Naive thymus-derived CD8-positive, alpha-beta T cell (primary cell): ENCODE data around the gene CDK11B. TPM values are rescaled to one million over a fixed set of nuclear protein-coding genes. Genes with fewer than 3 reads are reported as not detected.

Source experiments
- ATAC-seq, 2 donors: fragments of 150-1000 bp; cut with Tn5 transposase in 1 of 2; sonication (Bioruptor Pico), chemical (Tn5 transposase) in 1 of 2; 1 replicate in 1 of 2; 2 replicates in 1 of 2; pipeline ENCODE4 v1.10.0; 2021; ENCODE audit warnings: mild to moderate bottlenecking in 2 of 2, moderate library complexity in 2 of 2
- POLR2A ChIA-PET: fragments of 350-600 bp; sonication (Branson Sonifier 250); formaldehyde crosslinking; loops from one replicate; lab custom pipeline; 2021; ENCODE audit warnings: antibody characterized with exemption; lab: Charles Lee
- DNase-seq, 10 donors: peaks; one replicate each; pipeline versions ENCODE4 v3.0.0 to v3.0.0-alpha.2; 2020 to 2022
- H3K27ac Mint-ChIP-seq, 10 donors: one replicate each; pipeline ENCODE4 v1.8.0; 2020 to 2022; ENCODE audit warnings: mild to moderate bottlenecking in 10 of 10, mixed read lengths in 10 of 10, moderate library complexity in 4 of 10, inconsistent platforms in 1 of 10
- H3K27me3 Mint-ChIP-seq, 5 donors: one replicate each; pipeline ENCODE4 v1.8.0; 2021 to 2022; ENCODE audit warnings: mixed read lengths in 5 of 5
- H3K36me3 Mint-ChIP-seq, 3 donors: one replicate each; pipeline ENCODE4 v1.8.0; 2020 to 2022; ENCODE audit warnings: mixed read lengths in 3 of 3, mild to moderate bottlenecking in 2 of 3, inconsistent platforms in 1 of 3
- H3K4me1 Mint-ChIP-seq, 4 donors: one replicate each; pipeline ENCODE4 v1.8.0; 2021 to 2022; ENCODE audit warnings: mixed read lengths in 4 of 4
- H3K4me3 Mint-ChIP-seq, 10 donors: one replicate each; pipeline ENCODE4 v1.8.0; 2020 to 2022; ENCODE audit warnings: mild to moderate bottlenecking in 10 of 10, mixed read lengths in 10 of 10, moderate library complexity in 6 of 10, inconsistent platforms in 1 of 10
- H3K9me3 Mint-ChIP-seq, 9 donors: one replicate each; pipeline ENCODE4 v1.8.0; 2020 to 2022; ENCODE audit warnings: mixed read lengths in 9 of 9, mild to moderate bottlenecking in 3 of 9, inconsistent platforms in 1 of 9, moderate library complexity in 1 of 9
- polyA plus RNA-seq, 3 donors: library from polyadenylated mRNA; unstranded; fragments of 300-500 nt; fragmentation: Illumina TruSeq; gene quantifications; one replicate each; pipeline ENCODE4 v1.2.3, GENCODE V29; 2021
- total RNA-seq, 8 experiments: library from RNA in 2 of 8; stranded (reverse) in 2 of 8; gene quantifications; one replicate each; pipeline ENCODE4 v1.2.3 and lab custom pipeline; 2021 to 2026

Gene CDK11B
- total and polyA plus RNA-seq, 5 experiments from 2014 or later: 11.8 to 44.3 (median 19.7) TPM

GRCh38 chr1:1614954-1615255 lies 43.9 kb downstream of the CDK11B start:
- peak overlapping the region; percentile 94 to 100 (median 99) for H3K27ac Mint-ChIP-seq
- POLR2A ChIA-PET: interaction anchor here (0.6 to 9.7 kb wide), 19 partner anchors 8 to 282 kb away, joined by 3 to 246 read pairs (median 8); partner anchors contain the start of genes AURKAIP1, CCNL2, FNDC10 and MMP23B
- ATAC-seq: peak; percentile 2 to 9
- no peaks in the 10 kb centered on the region for H3K36me3 Mint-ChIP-seq
- H3K9me3 Mint-ChIP-seq: no peaks in the 10 kb centered on the region
- peak overlapping the region; percentile 92 to 99 (median 97) for H3K4me3 Mint-ChIP-seq
- no peak for DNase-seq
- H3K27me3 Mint-ChIP-seq: no peaks in the 10 kb centered on the region
- peaks cover 8 to 33% (median 31%) of the 10 kb centered on the region in 4 donors for H3K4me1 Mint-ChIP-seq

DNA sequence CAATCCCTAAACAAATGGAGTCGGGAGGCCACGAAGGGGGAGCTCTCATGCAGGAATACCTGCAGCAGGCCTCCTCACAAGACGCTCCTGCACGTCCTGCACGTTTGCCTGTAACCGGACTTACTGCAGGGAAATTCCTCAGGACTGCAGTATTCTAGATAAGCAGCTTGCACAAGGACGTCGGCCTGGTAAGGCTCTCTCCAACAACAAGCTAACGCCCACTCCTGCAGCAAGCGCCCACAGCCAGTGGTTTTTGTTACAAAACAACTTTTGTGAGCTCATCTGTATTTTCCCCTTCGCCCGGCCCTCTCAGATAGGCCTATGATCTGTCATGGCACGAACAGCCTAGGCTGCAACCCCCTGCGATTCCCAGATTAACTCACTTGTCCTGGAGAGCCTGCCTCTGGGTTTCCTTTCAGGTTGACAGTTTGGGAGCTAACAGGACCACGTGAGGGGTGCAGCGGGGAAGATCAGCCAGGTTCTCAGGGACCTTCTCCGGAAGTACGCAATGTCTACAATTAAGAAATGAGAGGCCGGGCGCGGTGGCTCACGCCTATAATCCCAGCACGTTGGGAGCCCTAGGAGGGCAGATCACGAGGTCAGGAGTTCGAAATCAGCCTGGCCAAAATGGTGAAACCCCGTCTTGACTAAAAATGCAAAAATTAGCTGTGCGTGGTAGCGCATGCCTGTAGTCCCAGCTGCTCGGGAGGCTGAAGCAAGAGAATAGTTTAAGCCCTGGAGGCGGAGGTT lies 44.4 kb downstream of the CDK11B start:
- peak in 9 of 10 donors; percentile 47 to 86 (median 71) for DNase-seq
- no peaks in the 10 kb centered on the region for H3K27me3 Mint-ChIP-seq
- POLR2A ChIA-PET: interaction anchor here (0.6 to 9.7 kb wide), 21 partner anchors 7 to 282 kb away, joined by 3 to 246 read pairs (median 6); partner anchors contain the start of genes AURKAIP1, CCNL2, FNDC10 and MMP23B
- peak; percentile 39 to 42 for ATAC-seq
- H3K9me3 Mint-ChIP-seq: no peaks in the 10 kb centered on the region
- H3K4me1 Mint-ChIP-seq: peaks cover 8 to 33% (median 31%) of the 10 kb centered on the region in 4 donors
- peak overlapping the region; percentile 92 to 99 (median 97) for H3K4me3 Mint-ChIP-seq
- peak overlapping the region; percentile 94 to 100 (median 99) for H3K27ac Mint-ChIP-seq
- no peaks in the 10 kb centered on the region for H3K36me3 Mint-ChIP-seq

- no peaks in the 10 kb centered on the region for H3K27me3 Mint-ChIP-seq
- H3K27ac Mint-ChIP-seq: peak overlapping the region; percentile 94 to 100 (median 99)
- POLR2A ChIA-PET: interaction anchor here (0.8 to 9.7 kb wide), 13 partner anchors 11 to 238 kb away, joined by 3 to 246 read pairs (median 8); partner anchors contain the start of genes AURKAIP1, CCNL2, FNDC10 and MMP23B
- H3K4me1 Mint-ChIP-seq: peaks cover 8 to 33% (median 31%) of the 10 kb centered on the region in 4 donors
- peak overlapping the region; percentile 92 to 99 (median 97) for H3K4me3 Mint-ChIP-seq
- no peaks in the 10 kb centered on the region for H3K9me3 Mint-ChIP-seq
- ATAC-seq (no peak), DNase-seq (no peak)
- no peaks in the 10 kb centered on the region for H3K36me3 Mint-ChIP-seq
Observed at GRCh38 chr1:1613509-1614082, 45.2 kb downstream of the CDK11B start.

DNA sequence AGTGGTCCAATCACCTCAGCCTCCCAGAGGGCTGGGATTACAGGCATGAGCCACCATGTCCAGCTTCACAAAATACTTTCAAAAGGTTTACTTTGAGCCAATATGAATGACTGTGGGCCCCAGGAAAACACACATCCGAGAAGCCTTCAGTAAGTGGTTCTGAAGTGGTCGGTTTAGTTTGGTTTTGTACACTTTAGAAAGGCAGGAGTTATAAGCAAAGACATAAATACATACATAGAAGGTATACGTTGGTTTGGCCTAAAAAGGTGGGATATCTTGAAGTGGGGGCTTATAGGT lies 46.8 kb downstream of the CDK11B start:
- DNase-seq (no peak), ATAC-seq (no peak)
- Mint-ChIP-seq H3K27me3 (no peaks in the 10 kb centered on the region), H3K9me3 (no peaks in the 10 kb centered on the region), H3K36me3 (no peaks in the 10 kb centered on the region), H3K4me1 (peaks cover 9 to 33% (median 30%) of the 10 kb centered on the region in 4 donors), H3K4me3 (peak overlapping the region in 5 of 10 donors; percentile 2 to 33 (median 8)), H3K27ac (peak overlapping the region in 9 of 10 donors; percentile 14 to 88 (median 45))
- POLR2A ChIA-PET: interaction anchor here (0.7 to 9.7 kb wide), 3 partner anchors 9 to 33 kb away, joined by 5 to 246 read pairs (median 43); partner anchors contain the start of gene MMP23B

GRCh38 chr1:1610796-1611195 lies 48.0 kb downstream of the CDK11B start:
- Mint-ChIP-seq H3K27ac (peak overlapping the region in 7 of 10 donors; percentile 8 to 79 (median 48)), H3K27me3 (no peaks in the 10 kb centered on the region), H3K9me3 (no peaks in the 10 kb centered on the region), H3K4me3 (no peak overlapping the region), H3K4me1 (peaks cover 13 to 37% (median 31%) of the 10 kb centered on the region in 4 donors), H3K36me3 (no peaks in the 10 kb centered on the region)
- ATAC-seq (no peak), DNase-seq (no peak)
- POLR2A ChIA-PET: interaction anchor here (0.7 to 6.1 kb wide), 5 partner anchors 8 to 178 kb away, joined by 3 to 43 read pairs (median 4); no protein-coding TSS in a partner anchor

DNA sequence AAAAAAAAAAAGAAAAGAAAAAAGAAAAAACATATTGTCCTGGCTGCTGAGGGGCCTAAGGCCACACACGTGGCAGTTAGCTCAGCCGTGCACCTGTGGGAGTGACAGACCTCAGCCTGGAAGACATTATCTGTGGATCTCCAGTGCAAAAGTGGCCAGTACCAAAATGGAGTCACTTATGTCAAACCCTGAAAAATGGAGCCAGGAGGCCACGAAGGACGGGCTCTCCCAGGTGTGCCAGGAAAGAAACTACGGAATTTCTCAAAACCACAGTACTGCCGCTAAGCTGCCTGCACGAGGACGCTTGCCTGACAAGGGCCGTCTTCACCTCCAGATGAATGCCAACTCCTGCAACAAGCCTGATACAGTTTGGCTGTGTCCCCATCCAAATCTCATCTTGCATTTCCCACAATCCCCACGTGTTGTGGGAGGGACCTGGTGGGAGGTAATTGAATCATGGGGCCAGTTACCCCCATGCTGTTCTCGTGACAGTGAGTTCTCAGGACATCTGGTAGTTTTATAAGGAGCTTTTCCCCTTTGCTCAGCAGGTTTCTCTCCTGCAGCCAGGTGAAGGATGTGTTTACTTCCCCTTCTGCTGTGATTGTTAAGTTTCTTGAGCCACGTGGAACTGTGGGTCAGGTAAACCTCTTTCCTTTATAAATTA lies 48.9 kb downstream of the CDK11B start:
- H3K27ac Mint-ChIP-seq: peak overlapping the region in 3 of 10 donors; percentile 8 to 37 (median 36)
- ATAC-seq (no peak), DNase-seq (no peak)
- no peaks in the 10 kb centered on the region for H3K9me3 Mint-ChIP-seq
- no peak overlapping the region for H3K4me3 Mint-ChIP-seq
- H3K27me3 Mint-ChIP-seq: no peaks in the 10 kb centered on the region
- POLR2A ChIA-PET: interaction anchor here (0.7 to 1.4 kb wide), 4 partner anchors 19 to 59 kb away, joined by 3 to 6 read pairs (median 4); no protein-coding TSS in a partner anchor
- H3K4me1 Mint-ChIP-seq: peaks cover 13 to 36% (median 31%) of the 10 kb centered on the region in 4 donors
- no peaks in the 10 kb centered on the region for H3K36me3 Mint-ChIP-seq

DNA sequence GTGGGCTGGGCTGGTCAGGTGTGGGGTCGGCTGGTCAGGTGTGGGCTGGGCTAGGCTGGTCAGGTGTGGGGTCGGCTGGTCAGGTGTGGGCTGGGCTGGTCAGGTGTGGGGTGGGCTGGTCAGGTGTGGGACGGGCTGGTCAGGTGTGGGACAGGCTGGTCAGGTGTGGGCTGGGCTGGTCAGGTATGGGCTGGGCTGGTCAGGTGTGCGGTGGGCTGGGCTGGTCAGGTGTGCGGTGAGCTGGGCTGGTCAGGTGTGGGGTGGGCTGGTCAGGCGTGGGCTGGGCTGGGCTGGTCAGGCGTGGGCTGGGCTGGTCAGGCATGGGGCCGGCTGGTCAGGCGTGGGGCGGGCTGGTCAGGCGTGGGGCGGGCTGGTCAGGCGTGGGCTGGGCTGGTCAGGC lies 52.6 kb downstream of the CDK11B start:
- POLR2A ChIA-PET: interaction anchor here (1.5 to 2.8 kb wide), 4 partner anchors 8 to 28 kb away, joined by 5 to 18 read pairs (median 14); partner anchors contain the start of gene MIB2
- Mint-ChIP-seq H3K4me3 (no peak overlapping the region), H3K36me3 (no peaks in the 10 kb centered on the region), H3K9me3 (no peaks in the 10 kb centered on the region), H3K27me3 (no peaks in the 10 kb centered on the region), H3K27ac (no peak overlapping the region), H3K4me1 (peaks cover 5 to 18% (median 10%) of the 10 kb centered on the region in 4 donors)
- ATAC-seq (no peak), DNase-seq (no peak)

- H3K4me3 Mint-ChIP-seq: no peak overlapping the region
- no peak for DNase-seq
- no peaks in the 10 kb centered on the region for H3K9me3 Mint-ChIP-seq
- POLR2A ChIA-PET: interaction anchor here (1.1 kb wide), 1 partner anchor 23 kb away, joined by 3 read pairs; no protein-coding TSS in a partner anchor
- no peaks in the 10 kb centered on the region for H3K36me3 Mint-ChIP-seq
- H3K27ac Mint-ChIP-seq: no peak overlapping the region
- H3K4me1 Mint-ChIP-seq: peaks cover 5 to 18% (median 10%) of the 10 kb centered on the region in 4 donors
- no peak for ATAC-seq
- no peaks in the 10 kb centered on the region for H3K27me3 Mint-ChIP-seq
Observed at GRCh38 chr1:1605724-1606123, 53.1 kb downstream of the CDK11B start.

DNA sequence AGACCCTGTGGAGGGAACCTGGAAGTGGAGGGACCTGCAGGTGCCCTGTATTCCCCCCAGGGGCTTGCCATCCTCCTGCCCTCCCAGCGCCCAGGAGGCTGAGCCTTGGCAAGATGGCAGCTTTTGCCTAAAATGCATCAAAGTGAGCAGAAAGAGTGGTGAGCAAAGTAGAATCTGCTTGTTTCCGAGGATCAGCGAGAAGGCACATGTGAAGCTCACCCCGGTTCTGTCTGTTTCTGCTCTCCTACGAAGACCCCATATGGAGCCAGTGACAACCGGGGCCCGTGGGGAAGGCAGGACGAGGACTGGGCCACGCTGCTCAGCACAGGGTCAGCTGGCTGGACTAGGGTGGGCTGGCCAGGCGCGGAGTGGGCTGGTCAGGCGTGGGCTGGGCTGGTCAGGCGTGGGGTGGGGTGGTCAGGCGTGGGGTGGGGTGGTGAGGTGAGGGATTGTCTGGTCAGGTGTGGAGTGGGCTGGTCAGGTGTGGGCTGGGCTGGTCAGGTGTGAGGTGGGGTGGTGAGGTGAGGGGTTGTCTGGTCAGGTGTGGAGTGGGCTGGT lies 53.7 kb downstream of the CDK11B start:
- peak overlapping the region in 6 of 10 donors; percentile 38 to 81 (median 66) for H3K27ac Mint-ChIP-seq
- H3K4me1 Mint-ChIP-seq: peaks cover 5 to 20% (median 10%) of the 10 kb centered on the region in 4 donors
- H3K4me3 Mint-ChIP-seq: peak overlapping the region in 2 of 10 donors; percentile 15 to 36
- DNase-seq (peak in 1 of 10 donors; percentile 33), ATAC-seq (no peak)
- H3K27me3 Mint-ChIP-seq: no peaks in the 10 kb centered on the region
- H3K9me3 Mint-ChIP-seq: no peaks in the 10 kb centered on the region
- POLR2A ChIA-PET: interaction anchor here (1.1 to 4.2 kb wide), 2 partner anchors 9 to 24 kb away, joined by 3 to 43 read pairs; partner anchors contain the start of gene MIB2
- no peaks in the 10 kb centered on the region for H3K36me3 Mint-ChIP-seq

DNA sequence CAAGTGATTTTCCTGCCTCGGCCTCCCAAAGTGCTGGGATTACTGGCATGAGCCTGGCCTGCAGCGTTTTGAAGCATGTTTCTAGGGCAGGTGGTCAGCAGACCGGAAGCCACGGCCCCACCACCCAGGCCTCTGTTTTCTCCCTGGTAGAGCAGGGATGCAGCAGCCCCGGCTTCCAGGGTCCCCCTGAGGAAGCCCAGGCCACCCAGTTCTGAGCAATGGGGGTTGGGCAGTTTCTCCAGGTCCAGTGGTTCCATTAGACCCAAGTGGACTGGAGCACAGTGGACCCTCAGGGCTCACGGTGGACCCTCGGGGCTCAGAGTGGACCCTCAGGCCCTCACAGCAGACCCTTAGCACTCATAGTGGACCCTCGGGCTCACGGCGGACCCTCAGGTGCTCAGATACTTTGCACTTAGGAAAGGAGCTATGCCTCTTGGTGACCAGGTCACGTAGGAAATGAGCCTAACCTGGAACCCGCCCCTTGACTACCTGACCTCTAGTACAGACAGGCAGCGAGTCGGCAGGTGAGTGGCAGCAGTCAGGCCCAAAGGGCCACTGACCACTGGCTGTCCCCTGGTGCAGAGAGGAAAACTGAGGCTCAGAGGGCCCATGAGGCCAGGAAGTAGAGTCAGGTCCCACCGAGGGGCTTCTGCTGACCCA lies 54.3 kb downstream of the CDK11B start:
- H3K36me3 Mint-ChIP-seq: no peaks in the 10 kb centered on the region
- DNase-seq (no peak), ATAC-seq (no peak)
- peak overlapping the region in 1 of 10 donors; percentile 36 for H3K4me3 Mint-ChIP-seq
- H3K27me3 Mint-ChIP-seq: no peaks in the 10 kb centered on the region
- H3K4me1 Mint-ChIP-seq: peaks cover 5 to 20% (median 10%) of the 10 kb centered on the region in 4 donors
- H3K27ac Mint-ChIP-seq: peak overlapping the region in 6 of 10 donors; percentile 32 to 81 (median 44)
- H3K9me3 Mint-ChIP-seq: no peaks in the 10 kb centered on the region
- POLR2A ChIA-PET: interaction anchor here (1.1 to 4.2 kb wide), 2 partner anchors 9 to 24 kb away, joined by 3 to 43 read pairs; partner anchors contain the start of gene MIB2

DNA sequence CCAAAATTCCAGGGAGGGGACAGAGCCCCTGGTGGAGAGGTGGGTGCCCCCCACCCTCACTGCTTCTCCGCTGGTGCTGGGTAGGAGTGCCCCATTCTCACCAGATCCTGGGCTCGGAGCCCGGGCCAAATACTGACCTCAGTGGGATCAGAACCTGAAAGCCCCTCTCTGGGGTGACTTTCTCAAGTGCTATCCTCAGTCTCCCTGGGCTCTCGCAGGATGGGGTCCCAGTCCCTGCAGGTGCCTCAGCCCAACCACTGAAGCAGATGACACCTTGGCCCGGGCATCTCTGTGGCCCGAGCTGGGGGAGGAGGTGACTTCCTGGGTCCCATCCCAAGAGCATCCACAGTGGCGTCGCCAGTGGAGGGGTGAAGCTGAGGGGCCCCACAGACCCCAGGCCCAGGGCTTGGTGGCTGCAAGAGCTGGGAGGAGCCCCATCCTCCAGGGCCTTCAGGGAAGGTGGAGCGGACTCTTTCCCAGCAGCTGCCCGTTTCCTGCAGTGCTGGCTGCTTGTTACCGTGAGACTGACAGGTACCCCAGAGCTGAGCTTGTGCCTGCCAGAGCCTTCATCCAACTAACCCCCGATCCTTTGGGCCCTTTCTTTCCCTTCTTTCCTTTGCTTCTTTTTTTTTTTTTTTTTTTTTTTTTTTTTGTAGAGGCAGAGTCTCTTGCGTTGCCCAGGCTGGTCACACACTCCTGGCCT lies 55.0 kb downstream of the CDK11B start:
- no peak for ATAC-seq
- Mint-ChIP-seq H3K9me3 (no peaks in the 10 kb centered on the region), H3K4me1 (peaks cover 7 to 23% (median 14%) of the 10 kb centered on the region in 4 donors), H3K27me3 (peaks cover 0 to 4% (median 0%) of the 10 kb centered on the region in 5 donors), H3K4me3 (no peak overlapping the region), H3K36me3 (no peaks in the 10 kb centered on the region), H3K27ac (peak overlapping the region in 3 of 10 donors; percentile 14 to 67 (median 36))
- DNase-seq: no peak
- POLR2A ChIA-PET: interaction anchor here (0.7 to 4.2 kb wide), 5 partner anchors 10 to 28 kb away, joined by 3 to 43 read pairs (median 3); partner anchors contain the start of gene MIB2
